Hematopoietic multipotent progenitor cell treated with erythropoietin and hydrocortisone succinate and interleukin-3 and kit ligand, for 6 days (in vitro differentiated cells): ENCODE measurements around the gene MOCS1.

Source experiments
- DNase-seq: peaks from one replicate; pipeline ENCODE4 v3.0.0-alpha.2; 2015

Gene MOCS1

DNA sequence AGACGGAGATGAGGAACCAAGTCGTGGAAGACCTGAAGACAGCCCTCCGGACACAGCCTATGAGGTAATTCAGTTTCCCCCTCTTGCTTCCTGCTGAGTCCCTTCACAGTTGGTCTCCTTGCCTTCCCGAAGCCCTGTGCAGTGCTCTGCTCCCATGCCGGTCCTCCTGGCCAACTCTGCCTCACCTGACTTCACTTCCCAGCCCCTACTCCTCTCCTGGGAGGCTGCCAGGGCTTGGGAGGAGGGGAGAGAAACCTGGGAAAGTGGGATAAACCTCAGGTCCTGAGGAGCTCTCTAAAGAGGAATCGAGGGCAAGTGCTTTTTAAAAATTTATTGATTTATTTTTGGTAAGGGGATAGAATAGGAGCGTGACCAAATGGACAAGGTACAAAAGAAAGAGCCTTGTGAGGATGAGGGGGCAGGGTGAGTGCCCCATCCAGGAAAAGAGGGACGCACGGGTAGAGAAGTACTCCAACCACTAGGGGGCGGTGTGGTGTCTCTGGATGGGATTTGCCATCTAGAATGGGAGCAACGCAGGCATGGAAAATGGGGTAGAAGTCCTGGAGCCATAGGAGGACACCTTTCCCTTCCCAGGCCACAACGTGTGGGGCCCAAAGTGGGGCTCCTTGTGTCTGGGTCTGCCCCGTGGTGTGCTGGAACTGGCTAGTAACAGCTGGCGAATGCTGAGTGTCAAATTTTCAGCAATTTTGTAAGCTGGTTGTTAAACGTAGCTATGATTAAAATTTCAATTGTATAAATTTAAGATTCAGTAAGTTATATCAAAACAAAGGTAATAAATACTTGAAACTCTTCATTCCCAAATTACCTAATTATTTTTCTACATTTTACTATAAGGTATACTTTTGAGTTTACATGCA lies 69.0 kb downstream of the MOCS1 start:
- DNase-seq, result peak; percentile 85

DNA sequence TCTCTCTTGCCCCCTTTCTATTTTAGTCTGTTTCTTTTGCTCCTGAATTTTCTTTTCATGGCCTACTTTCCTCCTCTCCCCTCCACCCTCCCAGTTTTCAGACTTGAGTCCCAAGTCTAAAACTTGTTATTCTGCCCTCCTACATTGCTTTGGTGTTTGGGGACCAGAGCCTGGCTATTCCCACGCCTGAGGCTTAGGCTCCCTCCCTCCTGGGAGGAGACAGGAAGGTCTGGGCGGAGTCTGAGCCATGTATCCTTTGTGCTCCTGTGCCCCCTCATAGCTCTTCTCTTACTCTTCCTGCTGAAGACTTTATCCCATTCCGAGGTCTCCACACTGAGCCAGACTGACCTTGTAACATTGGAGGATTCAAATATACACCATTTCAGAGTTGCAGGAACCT lies 72.6 kb downstream of the MOCS1 start:
- DNase-seq, result no peak

DNA sequence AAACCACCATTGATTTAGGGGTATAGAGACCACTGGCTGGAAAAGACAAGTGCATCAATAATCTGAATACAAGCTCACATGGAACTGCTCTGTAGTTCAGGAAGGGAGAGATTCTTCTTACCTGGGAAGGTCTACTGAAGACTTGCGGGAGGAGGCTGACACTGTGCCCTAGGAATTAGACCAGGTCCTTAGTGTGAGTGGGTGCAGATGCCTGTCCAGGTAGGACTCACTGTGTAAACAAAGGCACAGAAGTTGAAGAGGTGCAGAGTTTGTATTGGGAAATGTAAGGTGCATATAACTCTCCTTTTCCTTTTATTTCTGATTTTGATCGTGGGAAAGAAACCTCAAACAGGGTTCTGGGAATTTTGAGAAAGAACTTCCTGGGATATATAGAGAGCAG lies 75.2 kb downstream of the MOCS1 start:
- DNase-seq, result no peak

DNA sequence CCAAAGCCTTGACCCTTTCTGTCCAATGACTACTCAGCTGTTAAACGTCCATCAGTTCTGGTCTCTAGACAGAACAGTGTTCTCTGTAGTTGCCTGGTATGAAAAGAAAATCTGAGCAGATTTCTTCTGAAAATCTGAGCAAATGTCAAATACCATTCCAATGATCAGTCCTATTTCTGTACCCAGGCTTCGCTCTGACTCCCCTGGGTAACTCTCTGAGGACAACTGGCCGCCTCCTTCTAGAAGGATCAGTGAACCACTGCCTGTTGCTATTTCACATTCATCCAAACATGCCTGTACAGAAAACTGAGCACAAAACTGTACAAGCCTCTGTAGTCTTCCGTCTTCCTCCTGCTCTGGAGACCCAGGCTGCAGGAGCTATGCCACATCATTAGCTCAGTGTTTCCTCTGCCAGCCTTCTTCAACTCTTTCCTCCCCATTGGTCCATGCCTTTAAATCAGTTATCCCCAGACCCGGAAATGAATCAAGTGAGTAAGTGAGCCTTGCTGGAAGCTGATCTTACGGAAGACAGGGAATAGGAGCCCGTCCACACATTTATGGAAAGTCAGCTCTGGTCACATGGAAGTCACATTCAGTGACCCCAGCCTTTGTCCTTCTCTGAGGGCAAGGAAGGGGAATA lies 78.8 kb downstream of the MOCS1 start:
- no peak for DNase-seq
